HUES6 (cell line): ENCODE data around the gene SPEN.
A peak's percentile ranks its signal among the peaks of the same experiment; 100 is the strongest.
"Not testable (repeated sequence)": the region's sequence is repeated elsewhere in the genome, so short reads cannot be mapped to it uniquely, and the experiment has no call there.

Source experiments
- H3K27ac ChIP-seq: 2 replicates; pipeline ENCODE4 v1.7.0; 2013; ENCODE audit warnings: low read depth, mild to moderate bottlenecking, low read length, inconsistent platforms
- H3K27me3 ChIP-seq: 2 replicates; pipeline ENCODE4 v1.6.1; 2013; ENCODE audit warnings: low read length; ENCODE audit not compliant: control insufficient read depth, insufficient read depth
- H3K36me3 ChIP-seq: 2 replicates; pipeline ENCODE4 v1.6.1; 2013; ENCODE audit warnings: low read length; ENCODE audit not compliant: control insufficient read depth, insufficient read depth
- H3K4me1 ChIP-seq: 2 replicates; pipeline ENCODE4 v1.6.1; 2013; ENCODE audit warnings: low read length; ENCODE audit not compliant: control insufficient read depth, insufficient read depth
- H3K4me3 ChIP-seq: 2 replicates; pipeline ENCODE4 v1.5.1; 2013; ENCODE audit warnings: low read depth, low read length
- H3K9ac ChIP-seq: one replicate; pipeline ENCODE4 v1.6.1; 2013; ENCODE audit warnings: mild to moderate bottlenecking, low read length
- H3K9me3 ChIP-seq: 2 replicates; pipeline ENCODE4 v1.6.1; 2013; ENCODE audit warnings: low read depth, low read length; ENCODE audit not compliant: control insufficient read depth, insufficient read depth

Gene SPEN

DNA sequence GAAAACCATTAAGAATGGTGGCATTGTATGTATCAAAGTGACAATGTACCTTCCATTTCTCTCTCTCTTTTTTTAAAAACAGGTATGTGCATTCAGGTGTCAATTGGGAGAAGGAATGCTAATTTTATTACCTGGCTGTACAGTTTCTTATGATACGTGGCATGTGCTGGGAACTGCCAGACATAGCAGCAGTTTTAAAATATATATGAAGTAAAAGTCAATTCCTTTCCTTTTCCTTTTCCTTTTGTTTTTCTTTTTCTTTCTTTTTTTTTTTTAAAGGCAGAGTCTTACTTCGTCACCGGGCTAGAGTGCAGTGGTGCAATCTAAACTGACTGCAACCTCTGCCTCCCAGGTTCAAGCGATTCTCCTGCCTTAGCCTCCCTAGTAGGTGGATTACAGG is 37.0 kb downstream of the SPEN start:
- no peaks in the 10 kb centered on the region for H3K27me3 ChIP-seq
- H3K9me3 ChIP-seq: no peaks in the 10 kb centered on the region
- no peak overlapping the region for H3K9ac ChIP-seq
- H3K4me1 ChIP-seq: peaks cover 26% of the 10 kb centered on the region
- no peaks in the 10 kb centered on the region for H3K36me3 ChIP-seq
- H3K4me3 ChIP-seq: no peak overlapping the region
- no peak overlapping the region for H3K27ac ChIP-seq

DNA sequence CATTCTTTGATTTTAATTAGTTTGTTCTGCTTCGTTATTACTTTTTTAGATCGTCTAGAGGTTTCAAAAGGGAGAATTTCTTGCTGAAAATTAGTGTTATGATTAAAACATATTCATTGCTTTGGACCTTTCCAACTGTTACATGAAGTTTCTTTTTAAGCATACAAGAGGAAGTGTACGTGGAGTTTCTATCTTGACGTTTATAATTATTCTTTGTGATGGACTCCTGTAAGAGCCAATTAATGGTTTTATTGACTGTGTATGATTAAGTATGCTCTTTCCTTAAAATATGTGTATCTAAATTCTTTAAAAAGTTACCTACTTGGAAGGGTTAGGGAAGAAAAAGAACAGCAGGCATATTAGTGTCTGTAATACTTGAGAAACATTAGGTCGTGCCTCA is 37.8 kb downstream of the SPEN start:
- Histone ChIP-seq H3K27ac (peak overlapping the region; percentile 91; the same call in 1 of the 2 replicates), H3K9ac (peak overlapping the region; percentile 78), H3K4me3 (no peak overlapping the region), H3K27me3 (no peaks in the 10 kb centered on the region), H3K36me3 (no peaks in the 10 kb centered on the region), H3K9me3 (no peaks in the 10 kb centered on the region), H3K4me1 (peaks cover 26% of the 10 kb centered on the region)

DNA sequence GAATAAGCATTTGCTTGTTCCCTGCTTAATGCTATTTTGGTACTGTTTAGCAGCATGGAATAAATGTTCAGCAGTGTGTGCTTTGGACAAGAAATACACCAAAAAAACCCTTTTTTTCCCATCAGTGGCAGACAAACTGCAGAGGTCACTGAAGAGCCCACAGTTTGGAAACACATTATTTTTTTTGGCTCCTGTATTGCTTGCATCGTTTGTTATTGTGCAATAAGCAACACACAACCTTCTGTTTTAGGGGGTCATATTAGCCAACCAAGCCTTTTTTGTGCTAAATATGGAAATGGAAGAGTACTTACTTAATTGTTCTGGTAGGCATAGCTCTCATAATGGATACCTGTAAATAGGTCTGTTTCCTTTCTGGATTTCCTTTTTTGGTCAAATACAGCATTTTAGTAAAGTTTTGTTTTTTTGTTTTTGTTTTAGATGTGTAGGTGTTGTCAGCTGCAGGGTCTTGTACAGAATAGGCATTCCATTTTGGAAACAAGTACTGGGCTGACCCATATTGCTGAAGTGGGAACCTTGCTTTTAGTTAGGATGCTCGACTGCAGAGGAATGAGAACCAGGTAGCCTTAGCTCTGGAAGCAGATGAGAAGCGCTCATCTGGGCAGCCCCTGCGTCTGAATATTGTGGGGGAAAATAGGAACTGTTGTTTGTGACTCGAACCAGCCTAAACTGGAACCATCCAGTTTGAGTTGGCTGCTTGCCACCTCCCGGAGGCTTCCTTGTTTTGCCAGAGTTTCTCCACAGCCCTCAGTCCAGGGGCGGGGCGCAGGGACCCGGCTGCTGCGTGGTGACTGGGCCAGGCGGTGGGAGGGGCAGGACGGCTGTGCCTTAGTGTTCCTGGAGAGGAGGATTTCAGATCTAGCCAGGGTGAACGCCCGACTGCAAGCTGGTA is 38.4 kb downstream of the SPEN start:
- Histone ChIP-seq H3K4me3 (peak overlapping the region; percentile 45), H3K36me3 (no peaks in the 10 kb centered on the region), H3K4me1 (peaks cover 26% of the 10 kb centered on the region), H3K27me3 (no peaks in the 10 kb centered on the region), H3K27ac (peak overlapping the region; percentile 91), H3K9ac (peak overlapping the region; percentile 78), H3K9me3 (no peaks in the 10 kb centered on the region)

DNA sequence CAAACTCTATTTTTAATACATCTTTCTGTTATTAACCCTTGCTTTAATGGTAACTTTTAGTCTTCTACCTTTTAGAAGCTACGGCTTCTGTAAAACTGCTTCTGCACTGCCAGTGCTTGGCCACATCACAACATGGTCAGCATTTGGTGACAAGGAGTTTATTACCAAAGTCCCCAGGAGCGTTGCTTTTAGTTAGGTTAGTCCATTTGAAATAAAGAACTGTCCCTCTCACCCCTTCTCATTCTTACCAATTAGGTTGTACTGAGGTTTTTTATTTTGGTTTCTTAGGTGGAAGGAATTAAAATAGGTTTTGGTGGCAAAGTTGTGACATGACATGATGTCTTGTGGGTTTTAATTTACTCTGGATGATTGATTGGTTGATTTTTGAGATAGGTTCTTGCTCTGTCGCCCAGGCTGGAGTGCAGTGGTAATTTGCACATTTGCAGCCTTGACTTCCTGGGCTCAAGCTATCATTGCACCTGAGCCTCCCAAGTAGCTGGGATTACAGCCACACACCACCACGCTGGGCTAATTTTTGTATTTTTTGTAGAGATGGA is 39.2 kb downstream of the SPEN start:
- peak overlapping the region; percentile 45 for H3K4me3 ChIP-seq
- peak overlapping the region; percentile 91; the same call in 1 of the 2 replicates for H3K27ac ChIP-seq
- no peaks in the 10 kb centered on the region for H3K27me3 ChIP-seq
- no peaks in the 10 kb centered on the region for H3K9me3 ChIP-seq
- H3K4me1 ChIP-seq: peaks cover 26% of the 10 kb centered on the region
- H3K36me3 ChIP-seq: no peaks in the 10 kb centered on the region
- H3K9ac ChIP-seq: peak overlapping the region; percentile 51

DNA sequence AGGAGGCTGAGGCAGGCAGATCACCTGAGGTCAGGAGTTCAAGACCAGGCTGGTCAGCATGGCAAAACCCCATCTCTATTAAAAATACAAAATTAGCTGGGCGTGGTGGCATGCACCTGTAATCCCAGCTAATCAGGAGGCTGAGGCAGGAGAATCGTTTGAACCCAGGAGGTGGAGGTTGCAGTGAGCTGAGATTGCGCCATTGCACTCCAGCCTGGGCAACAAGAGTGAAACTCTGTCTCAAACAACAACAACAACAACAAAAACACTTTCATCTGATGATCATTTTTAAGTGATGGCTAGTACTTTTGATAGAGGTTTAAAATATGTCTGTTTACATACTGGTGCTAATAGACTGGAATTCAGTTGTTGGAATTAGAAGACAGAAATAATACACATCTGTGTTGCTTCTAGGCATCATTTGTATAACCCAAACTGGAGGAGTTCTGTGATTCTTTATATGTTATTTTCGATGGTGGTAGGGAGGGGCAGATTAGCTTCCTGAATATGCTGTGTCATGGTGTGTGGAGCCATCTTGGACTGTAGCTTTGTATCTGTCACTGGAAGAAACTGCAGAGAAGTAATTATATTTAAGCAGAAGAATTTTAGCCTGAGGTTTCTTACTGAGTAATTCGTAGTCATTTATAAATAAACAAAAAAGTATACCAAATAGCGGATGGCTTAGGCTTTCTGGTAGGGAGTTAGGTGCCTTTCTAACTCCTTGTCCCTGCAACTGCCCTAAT is 45.5 kb downstream of the SPEN start:
- H3K27me3 ChIP-seq, H3K4me1 ChIP-seq, H3K9ac ChIP-seq, H3K36me3 ChIP-seq, H3K4me3 ChIP-seq, H3K9me3 ChIP-seq: not testable (repeated sequence)
- H3K27ac ChIP-seq: peak overlapping the region; percentile 49; the same call in 1 of the 2 replicates

DNA sequence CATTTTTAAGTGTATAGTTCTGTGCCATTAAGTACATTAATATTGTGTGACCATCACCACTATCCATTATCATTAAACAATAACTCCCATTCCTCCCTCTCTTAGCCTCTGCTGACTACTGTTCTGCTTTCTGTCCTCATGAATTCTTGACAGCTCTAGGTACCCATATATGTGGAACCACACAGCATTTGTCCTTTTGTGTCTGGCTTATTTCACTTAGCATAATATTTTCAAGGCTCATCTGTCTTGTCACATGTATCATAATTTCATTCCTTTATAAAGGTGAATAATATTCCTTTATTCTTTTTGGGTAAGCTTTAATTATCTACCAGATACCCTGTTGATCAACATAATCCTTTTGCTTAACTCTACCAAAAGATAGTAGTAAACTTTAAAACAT is 47.7 kb downstream of the SPEN start:
- peaks cover 4% of the 10 kb centered on the region; the same call in 1 of the 2 replicates for H3K4me1 ChIP-seq
- no peak overlapping the region for H3K4me3 ChIP-seq
- no peak overlapping the region for H3K9ac ChIP-seq
- H3K27me3 ChIP-seq: no peaks in the 10 kb centered on the region
- peaks cover 3% of the 10 kb centered on the region; the same call in 1 of the 2 replicates for H3K36me3 ChIP-seq
- no peak overlapping the region for H3K27ac ChIP-seq
- no peaks in the 10 kb centered on the region for H3K9me3 ChIP-seq

DNA sequence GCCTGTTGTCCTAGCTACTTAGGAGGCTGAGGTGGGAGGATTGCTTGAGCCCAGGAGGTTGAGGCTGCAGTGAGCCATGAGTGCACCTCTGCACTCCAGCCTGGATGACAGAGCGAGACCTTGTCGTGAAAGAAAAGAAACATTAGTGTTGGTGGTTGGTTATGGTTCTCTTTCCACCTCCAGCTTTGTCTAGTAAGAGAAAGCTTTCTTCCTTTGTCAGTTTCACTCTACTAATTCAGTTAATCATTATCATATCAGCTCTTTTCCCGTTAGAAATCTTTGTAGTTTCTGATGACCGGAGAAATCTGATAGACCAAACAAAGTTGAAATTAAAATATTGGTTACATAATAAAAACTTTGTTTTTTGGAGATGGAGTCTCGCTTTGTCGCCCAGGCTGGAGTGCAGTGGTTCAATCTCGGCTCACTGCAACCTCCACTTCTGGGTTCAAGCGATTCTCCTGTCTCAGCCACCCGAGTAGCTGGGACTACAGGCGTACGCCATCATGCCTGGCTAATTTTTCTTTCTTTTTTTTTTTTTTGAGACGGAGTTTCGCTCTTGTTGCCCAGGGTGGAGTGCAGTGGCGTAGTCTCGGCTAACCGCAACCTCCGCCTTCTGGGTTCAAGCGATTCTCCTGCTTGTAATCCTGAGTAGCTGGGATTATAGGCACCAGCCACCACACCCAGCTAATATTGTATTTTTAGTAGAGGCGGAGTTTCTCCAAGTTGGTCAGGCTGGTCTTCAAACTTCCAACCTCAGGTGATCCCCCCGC is 49.5 kb downstream of the SPEN start:
- not testable (repeated sequence) for H3K9me3 ChIP-seq, H3K27ac ChIP-seq, H3K27me3 ChIP-seq, H3K4me3 ChIP-seq, H3K9ac ChIP-seq, H3K36me3 ChIP-seq
- peaks cover 16% of the 10 kb centered on the region for H3K4me1 ChIP-seq

DNA sequence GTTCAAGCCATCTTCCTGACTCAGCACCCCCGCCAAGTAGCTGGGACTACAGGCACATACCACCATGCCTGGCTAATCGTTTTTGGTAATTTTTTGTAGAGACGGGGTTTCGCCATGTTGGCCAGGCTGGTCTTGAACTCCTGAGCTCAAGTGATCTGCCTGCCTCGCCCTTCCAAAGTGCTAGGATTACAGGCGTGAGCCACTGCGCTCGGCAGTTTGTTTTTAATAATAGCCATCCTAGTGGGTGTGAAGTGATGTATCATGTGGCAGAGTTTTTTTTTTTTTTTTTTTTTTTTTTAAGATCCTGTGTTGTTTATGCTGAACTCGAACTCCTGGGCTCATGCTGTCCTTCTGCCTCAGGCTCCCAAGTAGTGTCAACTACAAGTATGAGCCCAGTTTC is 51.8 kb downstream of the SPEN start:
- H3K4me1 ChIP-seq: peaks cover 16% of the 10 kb centered on the region
- H3K27me3 ChIP-seq: no peaks in the 10 kb centered on the region
- H3K9me3 ChIP-seq: no peaks in the 10 kb centered on the region
- H3K9ac ChIP-seq: no peak overlapping the region
- H3K36me3 ChIP-seq: peaks cover 3% of the 10 kb centered on the region; the same call in 1 of the 2 replicates
- no peak overlapping the region for H3K4me3 ChIP-seq
- no peak overlapping the region for H3K27ac ChIP-seq

DNA sequence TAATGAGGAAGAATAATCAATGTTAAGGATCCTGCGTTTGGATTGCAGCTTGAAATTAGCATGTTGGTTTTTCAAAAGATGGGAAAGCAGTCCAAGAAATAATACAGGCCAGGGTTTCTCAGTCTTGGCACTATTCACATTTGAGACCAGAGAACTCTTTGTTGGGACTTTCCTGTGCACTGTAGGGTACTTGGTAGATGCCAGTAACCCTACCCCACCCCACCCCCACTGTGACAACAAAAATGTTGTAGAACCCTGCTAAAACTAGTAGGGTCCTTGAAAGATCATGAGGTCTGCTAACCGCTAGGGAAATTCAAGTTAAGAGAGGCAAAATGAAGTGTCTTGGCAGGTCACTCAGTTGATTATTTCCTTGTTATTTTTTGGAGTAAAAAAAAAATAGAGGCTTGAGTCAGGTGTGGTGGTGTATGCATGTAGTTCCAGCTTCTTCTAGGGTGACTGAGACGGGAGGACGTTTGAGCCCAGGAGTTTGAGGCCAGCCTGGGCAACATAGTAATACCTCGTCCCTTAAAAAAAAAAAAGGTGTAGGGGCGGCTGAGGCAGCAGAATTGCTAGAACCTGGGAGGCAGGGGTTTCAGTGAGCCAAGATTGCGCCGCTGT is 53.3 kb downstream of the SPEN start:
- Histone ChIP-seq H3K27me3 (no peaks in the 10 kb centered on the region), H3K36me3 (no peaks in the 10 kb centered on the region), H3K9me3 (no peaks in the 10 kb centered on the region), H3K27ac (no peak overlapping the region), H3K4me1 (peaks cover 16% of the 10 kb centered on the region), H3K9ac (no peak overlapping the region), H3K4me3 (no peak overlapping the region)

DNA sequence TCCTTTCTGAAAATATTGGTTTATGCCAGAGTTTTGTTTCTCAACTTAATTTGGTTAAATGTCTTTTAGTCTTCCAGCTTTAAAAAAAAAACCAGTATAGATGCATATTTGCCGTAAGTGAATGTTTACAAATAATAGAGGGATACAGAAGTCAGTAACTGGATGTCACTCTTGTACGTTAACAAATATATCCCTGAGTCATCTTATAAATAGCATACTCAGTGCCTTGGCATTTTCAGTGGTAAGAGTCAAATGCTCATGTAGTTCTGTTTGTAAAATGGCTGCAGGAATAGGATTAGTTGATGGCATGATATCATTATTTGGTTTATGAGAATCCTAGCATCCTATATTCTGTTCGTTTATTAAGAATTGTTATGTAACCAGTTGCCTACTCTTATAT is 55.4 kb downstream of the SPEN start:
- H3K9me3 ChIP-seq: no peaks in the 10 kb centered on the region
- H3K9ac ChIP-seq: no peak overlapping the region
- H3K4me3 ChIP-seq: no peak overlapping the region
- peaks cover 16% of the 10 kb centered on the region for H3K4me1 ChIP-seq
- H3K27me3 ChIP-seq: no peaks in the 10 kb centered on the region
- H3K27ac ChIP-seq: no peak overlapping the region
- H3K36me3 ChIP-seq: no peaks in the 10 kb centered on the region
